Kidney glomerular epithelial cell (primary cell): Measurements from ENCODE around the gene MARK2.

Experiments used
- DNase-seq: peaks from one replicate; lab custom pipeline; 2025; lab: John Stamatoyannopoulos, UW

The MARK2 gene

GRCh38 chr11:63829823-63830489 lies 9.0 kb upstream of the MARK2 start:
- DNase-seq = no peak

GRCh38 chr11:63831326-63831725 lies 7.6 kb upstream of the MARK2 start:
- DNase-seq = no peak

DNA sequence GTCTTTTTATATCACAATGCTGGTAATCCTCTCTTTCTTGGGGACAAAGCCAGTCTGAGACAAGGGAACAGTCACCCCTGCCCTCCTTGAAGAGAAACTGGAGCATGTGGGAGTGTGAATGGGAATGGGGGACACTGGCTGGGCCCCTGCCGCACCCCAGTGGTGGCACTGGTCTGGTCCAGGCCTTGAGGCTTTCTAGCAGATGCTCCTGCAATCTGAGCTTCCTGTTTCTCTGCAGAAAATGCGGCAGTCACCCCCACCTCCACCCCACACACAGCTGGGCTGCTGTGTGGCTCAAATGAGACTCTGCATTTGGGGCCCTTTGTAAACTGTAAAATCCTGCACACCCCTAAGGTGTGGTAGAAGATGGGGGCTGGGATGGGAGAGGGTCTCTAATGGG lies 6.6 kb upstream of the MARK2 start:
- no peak for DNase-seq

DNA sequence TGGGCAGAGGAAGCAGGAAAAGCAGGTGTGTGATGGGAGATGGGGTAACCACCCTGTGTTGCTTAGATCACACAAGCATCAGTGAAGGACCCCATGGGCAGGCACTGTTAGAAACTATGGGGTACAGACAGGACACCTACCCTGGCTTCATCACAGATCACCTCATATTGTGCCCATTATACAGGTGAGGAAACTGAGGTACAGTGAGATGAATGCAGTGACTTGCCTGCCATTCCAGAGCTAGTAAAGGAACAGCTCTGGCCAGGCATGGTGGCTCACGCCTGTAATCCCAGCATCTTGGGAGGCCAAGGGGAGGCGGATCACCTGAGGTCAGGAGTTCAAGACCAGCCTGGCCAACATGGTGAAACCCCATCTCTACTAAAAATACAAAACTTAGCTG lies 5.9 kb upstream of the MARK2 start:
- no peak for DNase-seq

DNA sequence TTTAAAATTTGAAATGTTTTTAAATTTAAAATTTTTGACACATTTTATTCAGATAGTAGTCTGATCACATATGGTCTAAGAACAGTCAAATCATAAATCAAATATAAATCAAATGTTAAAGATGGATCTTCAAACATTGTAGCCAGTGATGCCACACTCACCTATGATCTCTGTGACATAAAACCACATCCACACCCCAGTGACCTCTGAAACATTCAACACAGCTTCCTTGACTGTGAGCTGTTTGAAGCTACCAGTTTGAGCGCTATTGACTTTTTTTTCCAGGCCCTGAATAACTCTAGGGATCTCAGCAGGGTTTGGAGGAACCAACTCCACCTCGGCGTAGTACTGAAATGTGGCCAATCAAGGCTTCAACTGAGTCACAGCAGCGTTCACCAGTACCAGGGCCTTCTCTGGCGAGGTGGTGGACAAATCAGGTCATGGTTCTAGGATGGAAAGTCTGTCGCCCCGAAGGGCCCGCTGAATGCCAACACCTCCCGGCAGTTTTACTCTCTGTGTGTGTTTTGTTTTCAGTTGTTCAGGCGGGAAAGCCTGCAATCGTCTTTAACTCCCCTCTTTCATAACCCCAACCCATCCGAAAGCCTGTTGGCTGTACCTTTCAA lies 4.3 kb upstream of the MARK2 start:
- no peak for DNase-seq

- no peak for DNase-seq
These were observed 3.8 kb upstream of the MARK2 start for GRCh38 chr11:63835158-63835545.

GRCh38 chr11:63837027-63837688 lies 1.8 kb upstream of the MARK2 start:
- peak; percentile 74 for DNase-seq

DNA sequence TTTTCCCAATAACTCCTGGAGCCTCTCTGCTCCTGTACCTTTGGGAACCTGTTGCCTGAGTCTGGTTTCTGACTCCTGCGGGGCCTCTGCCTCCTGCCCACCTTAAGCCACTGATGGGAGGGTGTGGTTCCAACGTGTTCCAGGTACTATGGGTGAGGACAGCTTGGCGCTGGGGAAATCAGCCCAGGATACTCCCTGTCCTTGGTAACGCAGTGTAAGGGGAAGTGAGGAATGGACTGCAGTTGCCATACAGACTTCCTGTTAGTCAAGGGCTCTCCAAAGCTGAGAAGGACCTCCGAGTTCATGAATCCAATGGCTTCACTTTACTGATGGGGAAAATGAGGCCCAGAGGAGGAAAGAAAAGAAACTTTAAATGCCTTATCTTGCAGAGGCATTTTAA lies 1.2 kb upstream of the MARK2 start:
- DNase-seq = no peak

GRCh38 chr11:63838150-63838677 lies 696 bp upstream of the MARK2 start:
- no peak for DNase-seq

- DNase-seq = no peak
These were observed 822 bp downstream of the MARK2 start for GRCh38 chr11:63839508-63840355.

GRCh38 chr11:63840356-63841060 lies 1.6 kb downstream of the MARK2 start:
- no peak for DNase-seq

GRCh38 chr11:63841554-63841953 lies 2.6 kb downstream of the MARK2 start:
- peak; percentile 95 for DNase-seq

DNA sequence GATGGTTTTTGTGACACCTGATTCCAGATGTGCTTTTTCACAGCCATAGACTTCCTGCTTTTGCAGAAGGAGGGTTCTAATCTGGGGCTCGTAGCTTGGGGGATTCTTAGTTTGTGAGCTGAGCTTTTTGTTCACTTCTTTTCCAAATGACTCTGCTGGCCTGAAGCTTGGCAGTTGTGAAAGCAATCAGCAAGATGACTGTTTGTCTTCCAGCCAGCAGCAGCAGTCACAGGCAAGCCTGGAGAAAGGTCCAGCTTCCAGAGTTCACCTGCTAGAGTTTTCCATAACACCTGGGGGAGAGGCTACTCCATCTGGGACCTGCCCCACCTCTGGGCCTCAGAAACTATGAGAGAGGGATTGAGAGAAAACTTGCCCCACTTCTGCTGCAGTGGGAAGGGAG lies 4.1 kb downstream of the MARK2 start:
- DNase-seq = no peak

GRCh38 chr11:63844836-63845235 lies 5.9 kb downstream of the MARK2 start:
- DNase-seq = no peak

GRCh38 chr11:63845303-63845702 lies 6.4 kb downstream of the MARK2 start:
- peak; percentile 79 for DNase-seq

GRCh38 chr11:63845911-63846310 lies 7.0 kb downstream of the MARK2 start:
- no peak for DNase-seq

GRCh38 chr11:63846897-63847296 lies 8.0 kb downstream of the MARK2 start:
- DNase-seq = no peak

- no peak for DNase-seq
These were observed 8.5 kb downstream of the MARK2 start for GRCh38 chr11:63847363-63847762.

- no peak for DNase-seq
These were observed 10.8 kb downstream of the MARK2 start for GRCh38 chr11:63849691-63850090.

DNA sequence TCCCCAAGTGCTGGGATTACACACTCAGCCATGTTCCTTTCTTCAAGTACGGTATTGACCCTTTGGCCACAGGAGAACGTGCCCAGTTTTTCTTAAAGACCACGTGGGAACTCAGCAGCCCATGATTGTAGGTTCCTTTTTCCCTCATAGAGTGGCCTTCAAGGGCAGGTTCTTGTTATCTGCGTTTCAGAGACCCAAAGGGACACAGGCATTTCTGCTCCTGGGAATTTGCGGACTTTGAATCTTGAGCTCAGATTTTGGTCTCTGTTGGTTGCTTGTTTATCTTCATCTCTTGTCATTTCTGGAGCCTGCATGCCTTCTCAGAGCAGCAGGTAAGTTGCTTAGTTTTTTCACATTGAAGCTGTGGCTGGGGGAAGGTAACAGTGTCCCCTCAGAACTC lies 12.0 kb downstream of the MARK2 start:
- DNase-seq = no peak

- DNase-seq = no peak
These were observed 12.5 kb downstream of the MARK2 start for GRCh38 chr11:63851364-63851763.

DNA sequence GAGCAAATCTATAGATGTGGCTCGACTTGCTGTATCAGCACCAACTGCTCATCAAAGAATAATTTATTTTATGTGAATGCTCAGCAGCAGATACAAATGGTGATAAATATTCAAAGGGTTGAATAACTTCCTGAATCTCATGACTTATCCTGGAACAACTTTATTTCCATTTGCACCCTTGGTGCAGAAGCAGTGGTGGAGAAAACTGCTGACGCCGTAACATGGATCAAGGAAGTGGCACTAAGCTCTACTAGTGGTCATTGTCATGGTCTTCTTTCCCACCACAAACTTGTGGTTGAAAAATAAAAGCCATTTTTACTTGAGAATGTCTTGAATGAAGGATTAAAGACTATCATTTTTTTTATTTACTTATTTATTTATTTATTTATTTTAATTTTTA lies 14.6 kb downstream of the MARK2 start:
- DNase-seq = no peak
